Astrocyte (in vitro differentiated cells and primary cell): Measurements from ENCODE around the gene CHN1. TPM values are rescaled to one million over a fixed set of nuclear protein-coding genes. Genes with fewer than 3 reads are reported as not detected.

ENCODE experiments used
- DNase-seq: peaks from one replicate; pipeline ENCODE4 v3.0.0-alpha.2; 2010; ENCODE audit warnings: low read depth
- FAIRE-seq: peaks from 2 replicates; lab custom pipeline; 2011; peaks lifted over from hg19 to GRCh38; lab: Jason Lieb, UNC
- H2AFZ ChIP-seq: 2 replicates; pipeline ENCODE4 v1.6.0; 2012; ENCODE audit warnings: low read depth, low read length, inconsistent platforms
- H3K27ac ChIP-seq: 2 replicates; pipeline ENCODE4 v1.5.1; 2011; ENCODE audit warnings: low read depth, low read length, inconsistent platforms
- H3K27me3 ChIP-seq: 2 replicates; pipeline ENCODE4 v1.6.0; 2011; ENCODE audit warnings: low read length, inconsistent platforms; ENCODE audit not compliant: insufficient read depth
- H3K36me3 ChIP-seq: 2 replicates; pipeline ENCODE4 v1.5.1; 2011; ENCODE audit warnings: low read length, inconsistent platforms; ENCODE audit not compliant: insufficient read depth
- H3K4me1 ChIP-seq: 2 replicates; pipeline ENCODE4 v1.5.1; 2011; ENCODE audit warnings: low read length, inconsistent platforms; ENCODE audit not compliant: insufficient read depth
- H3K4me2 ChIP-seq: 2 replicates; pipeline ENCODE4 v1.6.0; 2012; ENCODE audit warnings: low read length, inconsistent platforms
- H3K4me3 ChIP-seq: 2 replicates; pipeline ENCODE4 v1.5.1; 2011; ENCODE audit warnings: low read depth, mild to moderate bottlenecking, low read length, inconsistent platforms; ENCODE audit not compliant: insufficient read depth
- H3K79me2 ChIP-seq: 2 replicates; pipeline ENCODE4 v1.6.0; 2012; ENCODE audit warnings: mild to moderate bottlenecking, low read length, inconsistent platforms; ENCODE audit not compliant: insufficient read depth
- H3K9ac ChIP-seq: 2 replicates; pipeline ENCODE4 v1.6.0; 2012; ENCODE audit warnings: mild to moderate bottlenecking, low read length, inconsistent platforms
- H3K9me3 ChIP-seq: 2 replicates; pipeline ENCODE4 v1.5.1; 2012; ENCODE audit warnings: low read depth, mild to moderate bottlenecking, low read length, inconsistent platforms; ENCODE audit not compliant: insufficient read depth
- H4K20me1 ChIP-seq: 2 replicates; pipeline ENCODE4 v1.6.0; 2012; ENCODE audit warnings: low read length, inconsistent platforms; ENCODE audit not compliant: insufficient read depth
- H3K27ac Mint-ChIP-seq: one replicate; pipeline ENCODE4 v1.8.0; 2021; ENCODE audit warnings: mild to moderate bottlenecking, mixed read lengths; ENCODE audit not compliant: unreplicated experiment
- H3K27me3 Mint-ChIP-seq: one replicate; pipeline ENCODE4 v1.8.0; 2021; ENCODE audit warnings: low read depth, mixed read lengths; ENCODE audit not compliant: unreplicated experiment
- H3K36me3 Mint-ChIP-seq: one replicate; pipeline ENCODE4 v1.8.0; 2021; ENCODE audit warnings: low read depth, mixed read lengths; ENCODE audit not compliant: unreplicated experiment
- H3K4me1 Mint-ChIP-seq: one replicate; pipeline ENCODE4 v1.8.0; 2021; ENCODE audit warnings: low read depth, mixed read lengths; ENCODE audit not compliant: unreplicated experiment
- H3K4me3 Mint-ChIP-seq: one replicate; pipeline ENCODE4 v1.8.0; 2021; ENCODE audit warnings: mild to moderate bottlenecking, moderate library complexity, mixed read lengths; ENCODE audit not compliant: unreplicated experiment
- H3K9me3 Mint-ChIP-seq: one replicate; pipeline ENCODE4 v1.8.0; 2021; ENCODE audit warnings: mild to moderate bottlenecking, mixed read lengths; ENCODE audit not compliant: unreplicated experiment
- CTCF ChIP-seq: IDR thresholded peaks from 2 replicates; pipeline ENCODE4 v1.5.1; 2011; ENCODE audit warnings: low read depth, mild to moderate bottlenecking, inconsistent platforms, low read length, moderate library complexity; ENCODE audit not compliant: insufficient read depth
- EZH2 ChIP-seq: IDR thresholded peaks from 2 replicates; pipeline ENCODE4 v1.6.1; 2012; ENCODE audit warnings: mild to moderate bottlenecking, low read length, inconsistent platforms; ENCODE audit not compliant: insufficient read depth
- total RNA-seq: library from RNA; stranded (reverse); gene quantifications from 2 replicates; pipeline ENCODE4 v1.2.1, GENCODE V29; 2021

CHN1 gene
- total RNA-seq, 1 donor from 2014 or later, result 23.9 TPM

DNA sequence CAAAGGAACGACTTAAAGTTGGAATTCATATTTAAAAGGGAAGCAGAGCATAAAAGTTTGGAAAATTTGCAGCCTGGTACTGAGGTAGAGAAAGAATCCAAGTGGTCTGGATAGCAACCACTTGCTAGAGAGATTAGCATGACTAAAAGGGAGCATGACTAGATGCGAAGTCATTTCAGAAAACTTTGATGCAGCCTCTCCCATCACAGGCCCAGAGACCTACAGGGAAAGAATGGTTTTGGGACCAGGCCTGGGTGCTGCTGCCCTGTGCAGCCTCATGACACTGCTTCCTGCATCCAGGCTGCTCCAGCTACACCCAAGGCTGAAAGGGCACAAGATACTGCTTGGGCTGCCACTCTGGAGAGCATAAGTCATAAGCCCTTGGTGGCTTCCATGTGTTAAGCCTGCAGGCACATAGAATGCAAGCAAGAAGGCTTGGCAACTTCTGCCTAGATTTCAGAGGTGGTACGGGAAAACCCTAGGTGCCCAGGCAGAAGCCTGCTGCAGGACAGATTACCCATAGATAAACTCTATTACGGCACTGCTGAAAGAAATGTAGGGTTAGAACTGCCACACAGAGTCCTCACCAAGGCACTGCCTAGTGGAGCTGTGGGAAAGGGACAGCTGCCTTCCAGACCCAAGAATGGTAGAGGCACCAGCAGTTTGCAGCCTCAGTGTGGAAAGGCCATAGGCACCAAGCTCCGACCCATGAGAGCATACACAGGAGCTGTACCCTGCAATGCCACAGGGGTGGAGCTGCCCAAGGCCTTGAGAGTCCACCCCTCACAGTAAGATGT, 12.6 kb upstream of the CHN1 start:
- Mint-ChIP-seq H3K27me3 (no peaks in the 10 kb centered on the region), H3K4me1 (no peaks in the 10 kb centered on the region), H3K4me3 (no peak overlapping the region), H3K36me3 (peaks cover 2% of the 10 kb centered on the region), H3K27ac (no peak overlapping the region), H3K9me3 (peaks cover 2% of the 10 kb centered on the region)
- Histone ChIP-seq H4K20me1 (no peaks in the 10 kb centered on the region), H3K4me1 (no peaks in the 10 kb centered on the region), H3K4me3 (no peak overlapping the region), H3K9me3 (no peaks in the 10 kb centered on the region), H3K79me2 (no peaks in the 10 kb centered on the region), H3K36me3 (no peaks in the 10 kb centered on the region), H3K27me3 (no peaks in the 10 kb centered on the region), H3K27ac (no peak overlapping the region), H2AFZ (no peak overlapping the region), H3K4me2 (no peak overlapping the region), H3K9ac (no peak overlapping the region)
- no peak for DNase-seq
- FAIRE-seq, result no peak
- TF ChIP-seq CTCF (no peak), EZH2 (no peak)

DNA sequence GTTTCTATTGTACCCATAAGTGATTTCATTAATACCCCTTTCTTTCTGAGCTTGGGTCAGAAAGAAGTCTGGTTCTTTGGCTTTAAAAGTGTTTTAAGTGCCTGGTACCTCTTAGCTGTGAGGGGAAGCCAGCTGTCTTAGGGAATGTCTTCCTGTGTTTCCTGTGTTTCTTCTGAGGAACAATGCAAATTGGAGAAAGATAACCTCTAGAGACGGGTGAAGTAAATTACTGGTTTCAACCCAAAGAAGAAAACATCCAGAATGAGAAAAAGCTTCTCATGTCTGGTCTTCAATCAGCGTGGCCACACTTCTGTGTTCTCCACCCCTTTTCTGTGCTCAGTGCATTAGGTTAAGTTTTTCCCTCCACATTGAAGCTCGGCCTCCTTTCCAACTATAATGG, 10.2 kb upstream of the CHN1 start:
- Histone ChIP-seq H3K4me1 (no peaks in the 10 kb centered on the region), H3K9me3 (no peaks in the 10 kb centered on the region), H3K4me3 (no peak overlapping the region), H3K79me2 (no peaks in the 10 kb centered on the region), H3K9ac (no peak overlapping the region), H3K27me3 (no peaks in the 10 kb centered on the region), H4K20me1 (no peaks in the 10 kb centered on the region), H3K27ac (no peak overlapping the region), H2AFZ (no peak overlapping the region), H3K36me3 (no peaks in the 10 kb centered on the region), H3K4me2 (no peak overlapping the region)
- DNase-seq (no peak), FAIRE-seq (no peak)
- no peaks in the 10 kb centered on the region for H3K27me3 Mint-ChIP-seq
- no peak overlapping the region for H3K4me3 Mint-ChIP-seq
- H3K4me1 Mint-ChIP-seq, result peaks cover 3% of the 10 kb centered on the region
- no peak overlapping the region for H3K27ac Mint-ChIP-seq
- no peak for TF ChIP-seq EZH2
- TF ChIP-seq CTCF, result no peak
- peaks cover 2% of the 10 kb centered on the region for H3K36me3 Mint-ChIP-seq
- peaks cover 2% of the 10 kb centered on the region for H3K9me3 Mint-ChIP-seq

GRCh38 chr2:175012516-175012915, 7.3 kb upstream of the CHN1 start:
- Mint-ChIP-seq H3K9me3 (peaks cover 2% of the 10 kb centered on the region), H3K27ac (no peak overlapping the region), H3K27me3 (peaks cover 5% of the 10 kb centered on the region), H3K4me1 (peaks cover 3% of the 10 kb centered on the region), H3K4me3 (no peak overlapping the region), H3K36me3 (no peaks in the 10 kb centered on the region)
- no peak overlapping the region for H3K27ac ChIP-seq
- H3K9ac ChIP-seq, result no peak overlapping the region
- no peak overlapping the region for H3K4me2 ChIP-seq
- no peak overlapping the region for H2AFZ ChIP-seq
- TF ChIP-seq CTCF, result no peak
- no peak for TF ChIP-seq EZH2
- FAIRE-seq (no peak), DNase-seq (no peak)
- H3K27me3 ChIP-seq, result peaks cover 5% of the 10 kb centered on the region
- H3K4me3 ChIP-seq, result no peak overlapping the region
- H3K36me3 ChIP-seq, result no peaks in the 10 kb centered on the region
- H4K20me1 ChIP-seq, result no peaks in the 10 kb centered on the region
- H3K9me3 ChIP-seq, result no peaks in the 10 kb centered on the region
- no peaks in the 10 kb centered on the region for H3K4me1 ChIP-seq
- no peaks in the 10 kb centered on the region for H3K79me2 ChIP-seq
